A549 (cell line): ENCODE data around the gene PITPNC1. TPM values are rescaled to one million over a fixed set of nuclear protein-coding genes. Genes with fewer than 3 reads are reported as not detected.

ENCODE experiments used
- ATAC-seq, 2 experiments: fragments of 200-7000 bp in 1 of 2; fragments of >200 bp in 1 of 2; cut with Nextera tagmentation in 1 of 2; cut with Tn5 transposase in 1 of 2; 3 replicates each; pipeline versions ENCODE4 v1.8.0 to v1.9.1; 2018 to 2020; ENCODE audit warnings: mild to moderate bottlenecking in 1 of 2, moderate library complexity in 1 of 2
- CTCF ChIA-PET: fragments of 300-600 bp; sonication (Branson Sonifier 250); formaldehyde crosslinking; extraction: SDS; loops from one replicate; lab custom pipeline; 2021; ENCODE audit warnings: antibody characterized with exemption, inconsistent platforms; lab: Yijun Ruan, JAX
- POLR2A ChIA-PET: fragments of 350-600 bp; formaldehyde crosslinking; extraction: SDS; loops from one replicate; lab custom pipeline; 2021; ENCODE audit warnings: antibody characterized with exemption, inconsistent platforms; lab: Yijun Ruan, JAX
- DNase-seq, 2 experiments: peaks; one replicate each; pipeline versions ENCODE4 v3.0.0 to v3.0.0-alpha.2; 2011 to 2016; ENCODE audit warnings: low read depth in 1 of 2, low spot score in 1 of 2
- FAIRE-seq: peaks from 2 replicates; lab custom pipeline; 2011; peaks lifted over from hg19 to GRCh38; lab: Jason Lieb, UNC
- H3K27ac ChIP-seq, 2 experiments: fragments of >200 bp; sonication (Bioruptor Twin); formaldehyde crosslinking; 3 replicates each; pipeline ENCODE4 v1.5.1; 2016 to 2017
- H3K4me1 ChIP-seq: fragments of >200 bp; sonication (Bioruptor Twin); formaldehyde crosslinking; 3 replicates; pipeline ENCODE4 v1.6.1; 2016
- H3K4me2 ChIP-seq: fragments of >200 bp; sonication (Bioruptor Twin); formaldehyde crosslinking; 3 replicates; pipeline ENCODE4 v1.6.1; 2016
- H3K4me3 ChIP-seq: fragments of >200 bp; sonication (Bioruptor Twin); formaldehyde crosslinking; 3 replicates; pipeline ENCODE4 v1.5.1; 2016
- H3K9me3 ChIP-seq: fragments of >200 bp; sonication (Bioruptor Twin); formaldehyde crosslinking; 3 replicates; pipeline ENCODE4 v1.6.1; 2016
- CTCF ChIP-seq: fragments of >200 bp; sonication (Bioruptor Twin); formaldehyde crosslinking; IDR thresholded peaks from 3 replicates; pipeline ENCODE4 v1.5.1; 2016
- E2F6 ChIP-seq: IDR thresholded peaks from 2 replicates; pipeline ENCODE4 v1.6.1; 2012; ENCODE audit warnings: low read depth, borderline replicate concordance
- FOSL2 ChIP-seq, 2 experiments: fragments of 450-650 bp in 1 of 2; fragments of >200 bp in 1 of 2; sonication (Bioruptor Twin) in 1 of 2; formaldehyde crosslinking; IDR thresholded peaks; 2 replicates each; pipeline versions ENCODE4 v1.5.0 to v1.6.1; 2016 to 2020; ENCODE audit warnings: mild to moderate bottlenecking in 1 of 2, moderate library complexity in 1 of 2
- HDAC2 ChIP-seq: fragments of 200-600 bp; sonication (generic); IDR thresholded peaks from 2 replicates; pipeline ENCODE4 v1.6.1; 2016
- HOXA7 ChIP-seq: fragments of 250-450 bp; sonication (Bioruptor Pico); IDR thresholded peaks from 2 replicates; pipeline ENCODE4 v1.5.0; 2020; ENCODE audit warnings: mild to moderate bottlenecking, moderate library complexity
- HOXB13 ChIP-seq: fragments of 250-450 bp; sonication (Bioruptor Pico); IDR thresholded peaks from 2 replicates; pipeline ENCODE4 v1.5.0; 2020; ENCODE audit warnings: low read depth, mild to moderate bottlenecking, moderate library complexity
- JUN ChIP-seq, 2 experiments: fragments of >200 bp; sonication (Bioruptor Twin); formaldehyde crosslinking; IDR thresholded peaks; 2 replicates in 1 of 2; 3 replicates in 1 of 2; pipeline ENCODE4 v1.6.1; 2016 to 2017
- MAX ChIP-seq: IDR thresholded peaks from 2 replicates; pipeline ENCODE4 v1.6.1; 2012
- MYC ChIP-seq: IDR thresholded peaks from 2 replicates; pipeline ENCODE4 v1.6.1; 2012; ENCODE audit warnings: mild to moderate bottlenecking, inconsistent platforms, low read length, improper control_type of control experiment, borderline replicate concordance
- PHF8 ChIP-seq: fragments of 200-600 bp; sonication (generic); IDR thresholded peaks from 2 replicates; pipeline ENCODE4 v1.6.1; 2016; ENCODE audit warnings: low read depth, mild to moderate bottlenecking, antibody characterized with exemption, moderate library complexity, borderline replicate concordance
- POLR2AphosphoS2 ChIP-seq: conservative IDR thresholded peaks from 2 replicates; pipeline ENCODE4 v1.6.1; 2012; ENCODE audit warnings: low read length, improper control_type of control experiment, inconsistent platforms
- RAD21 ChIP-seq, 2 experiments: fragments of >200 bp in 1 of 2; sonication (Bioruptor Twin) in 1 of 2; formaldehyde crosslinking in 1 of 2; IDR thresholded peaks in 1 of 2; conservative IDR thresholded peaks in 1 of 2; 2 replicates in 1 of 2; 3 replicates in 1 of 2; pipeline ENCODE4 v1.6.1; 2012 to 2018; ENCODE audit warnings: inconsistent platforms in 1 of 2
- RARB ChIP-seq: fragments of 250-450 bp; sonication (Bioruptor Pico); IDR thresholded peaks from 2 replicates; pipeline ENCODE4 v1.8.0; 2021; ENCODE audit warnings: mild to moderate bottlenecking, moderate library complexity
- REST ChIP-seq: fragments of 200-600 bp; sonication (generic); IDR thresholded peaks from 2 replicates; pipeline ENCODE4 v1.6.1; 2016; ENCODE audit warnings: antibody characterized with exemption, mild to moderate bottlenecking, moderate library complexity
- RNF2 ChIP-seq: fragments of 200-600 bp; sonication (generic); IDR thresholded peaks from 2 replicates; pipeline ENCODE4 v1.6.1; 2016; ENCODE audit warnings: low read depth, mild to moderate bottlenecking, antibody characterized with exemption, moderate library complexity, borderline replicate concordance
- SMC3 ChIP-seq: fragments of >200 bp; sonication (Bioruptor Twin); formaldehyde crosslinking; IDR thresholded peaks from 3 replicates; pipeline ENCODE4 v1.6.1; 2018; ENCODE audit warnings: inconsistent platforms
- TFCP2L1 ChIP-seq: fragments of 250-450 bp; sonication (Bioruptor Pico); IDR thresholded peaks from 2 replicates; pipeline ENCODE4 v1.5.0; 2021; ENCODE audit warnings: mild to moderate bottlenecking
- ZSCAN20 ChIP-seq: fragments of 250-450 bp; sonication (Bioruptor Pico); IDR thresholded peaks from 2 replicates; pipeline ENCODE4 v1.8.0; 2022; ENCODE audit warnings: mild to moderate bottlenecking, moderate library complexity
- WGBS: methylation state at CpG from one replicate; pipeline ENCODE4 v1.1.6; 2017; ENCODE audit errors: missing lambda C conversion rate; 5-methylcytosine and 5-hydroxymethylcytosine counted together
- polyA plus RNA-seq, 4 experiments: library from polyadenylated mRNA; depleted of rRNA in 3 of 4; stranded (reverse); fragments of >200 nt; fragmentation: RNase III in 1 of 4; extraction: RNeasy Plus Mini Kit Qiagen cat#74134 plus additional on column Dnase treatment in 1 of 4; gene quantifications; 2 replicates in 3 of 4; 3 replicates in 1 of 4; pipeline ENCODE4 v1.2.3, GENCODE V29; 2011 to 2017

PITPNC1 gene
- polyA plus RNA-seq, 2 of the 4 experiments (the other 2 are of a cell fraction), result 3.7 to 11.2 TPM

- FAIRE-seq (no peak), ATAC-seq (peak; percentile 35 to 62), DNase-seq (peak; percentile 75)
- 2% methylated on average over 43 of the region's 72 CpGs for WGBS
- Histone ChIP-seq H3K4me2 (peak overlapping the region; percentile 99), H3K9me3 (no peaks in the 10 kb centered on the region; the same call in 2 of the 3 replicates), H3K27ac (peak overlapping the region; percentile 77 to 86), H3K4me3 (peak overlapping the region; percentile 65), H3K4me1 (peaks cover 14% of the 10 kb centered on the region; the same call in 2 of the 3 replicates)
- ChIA-PET POLR2A (interaction anchor here (1.0 to 2.0 kb wide), 4 partner anchors 11 to 97 kb away, joined by 3 to 7 read pairs (median 4); no protein-coding TSS in a partner anchor), CTCF (interaction anchor here (0.6 to 22.8 kb wide), 92 partner anchors 9 to 1214 kb away, joined by 3 to 323 read pairs (median 4); partner anchors contain the start of gene PSMD12)
- peak; percentile 36; the same call in 1 of the 2 replicates for TF ChIP-seq RNF2
- no peak for TF ChIP-seq HOXB13
- no peak for TF ChIP-seq REST
- peak; percentile 96 for TF ChIP-seq SMC3
- TF ChIP-seq JUN (IDR thresholded peaks at IDR 0.05), result peak in 1 of 2 experiments; percentile 50; a peak in 2 of 5 replicates
- peak; percentile 46 to 91; a peak in 4 of 5 replicates for TF ChIP-seq RAD21 (conservative IDR thresholded peaks at IDR 0.05 in 1 of 2, IDR thresholded peaks at IDR 0.05 in 1 of 2)
- 0 out of 2 replicates have a peak, but pooled peaks have one; percentile 33 for TF ChIP-seq E2F6
- TF ChIP-seq POLR2AphosphoS2, result no peak
- TF ChIP-seq MAX, result peak; percentile 80
- TF ChIP-seq RARB, result no peak
- TF ChIP-seq PHF8, result 0 out of 2 replicates have a peak, but pooled peaks have one; percentile 9
- TF ChIP-seq FOSL2 (IDR thresholded peaks at IDR 0.05), result no peak
- TF ChIP-seq FOSL2 (CRISPR knock-in tag; IDR thresholded peaks at IDR 0.05), result peak; percentile 48
- TF ChIP-seq ZSCAN20 (CRISPR knock-in tag), result no peak
- no peak; the same call in 1 of the 2 replicates for TF ChIP-seq HDAC2
- peak; percentile 99 for TF ChIP-seq CTCF
- no peak for TF ChIP-seq HOXA7 (CRISPR knock-in tag)
- TF ChIP-seq TFCP2L1 (CRISPR knock-in tag), result no peak
- 0 out of 2 replicates have a peak, but pooled peaks have one; percentile 36 for TF ChIP-seq MYC
Measured at GRCh38 chr17:67378454-67379250, 1.6 kb downstream of the PITPNC1 start.
